HG02870 (cell line): Measurements from ENCODE around the gene TPBGL.

ENCODE experiments used
- ATAC-seq: cut with Tn5 transposase; IDR thresholded peaks from one replicate; pipeline ENCODE4 v1.9.1; 2021; ENCODE audit warnings: mild to moderate bottlenecking, moderate library complexity; ENCODE audit not compliant: unreplicated experiment

Gene TPBGL, protein sequence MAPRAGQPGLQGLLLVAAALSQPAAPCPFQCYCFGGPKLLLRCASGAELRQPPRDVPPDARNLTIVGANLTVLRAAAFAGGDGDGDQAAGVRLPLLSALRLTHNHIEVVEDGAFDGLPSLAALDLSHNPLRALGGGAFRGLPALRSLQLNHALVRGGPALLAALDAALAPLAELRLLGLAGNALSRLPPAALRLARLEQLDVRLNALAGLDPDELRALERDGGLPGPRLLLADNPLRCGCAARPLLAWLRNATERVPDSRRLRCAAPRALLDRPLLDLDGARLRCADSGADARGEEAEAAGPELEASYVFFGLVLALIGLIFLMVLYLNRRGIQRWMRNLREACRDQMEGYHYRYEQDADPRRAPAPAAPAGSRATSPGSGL

DNA sequence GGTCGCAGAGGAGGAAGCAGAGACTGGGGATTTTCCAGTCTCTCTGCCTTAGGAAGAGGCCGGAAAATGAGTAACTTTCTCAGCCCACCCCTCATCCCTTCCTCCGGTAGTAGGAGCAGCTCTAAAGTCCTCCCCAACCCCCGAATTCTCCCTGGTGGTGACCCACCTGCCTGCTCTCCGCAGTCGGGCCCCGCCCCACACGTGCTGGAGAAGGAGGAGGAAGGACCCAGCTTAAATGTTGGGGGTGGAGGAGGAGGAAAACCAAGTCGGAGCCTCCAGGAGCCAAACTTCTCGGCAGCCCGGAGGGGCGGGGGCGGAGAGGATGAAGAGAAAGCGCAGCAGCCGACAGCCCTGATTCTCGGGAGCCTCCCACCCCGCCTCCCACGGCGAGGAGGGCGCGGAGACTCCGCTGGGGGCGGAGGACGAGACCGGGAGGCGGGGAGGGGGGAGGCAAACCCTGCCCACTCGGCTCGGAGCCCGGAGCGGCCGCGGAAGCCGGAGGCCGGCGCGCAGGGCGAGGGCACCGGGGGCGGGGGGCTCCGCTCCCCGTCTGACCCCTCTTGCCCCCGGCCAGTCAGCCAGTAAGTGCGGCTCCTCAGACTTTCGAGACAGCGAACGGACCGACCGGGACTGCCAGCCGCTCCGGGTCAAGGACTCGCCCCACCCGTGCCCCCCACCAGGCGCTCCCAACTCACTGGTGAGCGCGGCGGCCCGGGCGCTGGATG is at the start of gene TPBGL:
Gene TPBGL, plus strand, starts transcription at position 464 of the 725 bp plus-strand sequence. CDS start 276 bp downstream, outside the sequence.
- no peak for ATAC-seq

DNA sequence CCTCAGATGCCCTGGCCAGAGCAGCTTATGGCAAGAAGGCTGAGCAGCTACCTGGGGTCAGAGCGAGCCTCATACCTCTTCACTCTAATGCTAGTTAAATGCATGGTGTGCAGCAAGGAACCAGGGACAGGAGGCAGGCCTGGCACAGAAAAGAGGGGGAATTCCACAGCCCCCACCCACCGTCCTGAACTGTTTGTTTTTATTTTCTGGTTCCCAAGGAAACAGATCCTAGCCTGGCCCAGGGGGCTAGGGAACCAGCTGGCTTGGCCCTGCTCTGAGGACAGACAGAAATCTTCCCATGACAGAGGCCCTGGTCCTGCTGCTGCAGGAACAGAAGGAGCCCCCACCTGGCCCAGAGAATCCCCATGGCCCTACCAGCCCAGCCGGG is 49.2 kb upstream of the TPBGL start:
- ATAC-seq = no peak

DNA sequence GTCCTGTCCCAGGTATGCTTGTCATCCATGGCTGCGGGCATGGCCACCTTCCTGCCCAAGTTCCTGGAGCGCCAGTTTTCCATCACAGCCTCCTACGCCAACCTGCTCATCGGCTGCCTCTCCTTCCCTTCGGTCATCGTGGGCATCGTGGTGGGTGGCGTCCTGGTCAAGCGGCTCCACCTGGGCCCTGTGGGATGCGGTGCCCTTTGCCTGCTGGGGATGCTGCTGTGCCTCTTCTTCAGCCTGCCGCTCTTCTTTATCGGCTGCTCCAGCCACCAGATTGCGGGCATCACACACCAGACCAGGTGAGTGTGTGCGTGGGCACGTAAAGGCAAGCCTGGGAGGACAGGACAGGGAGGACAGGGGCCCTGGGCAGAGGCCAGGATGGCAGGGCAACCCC is 47.3 kb upstream of the TPBGL start:
- ATAC-seq = no peak

DNA sequence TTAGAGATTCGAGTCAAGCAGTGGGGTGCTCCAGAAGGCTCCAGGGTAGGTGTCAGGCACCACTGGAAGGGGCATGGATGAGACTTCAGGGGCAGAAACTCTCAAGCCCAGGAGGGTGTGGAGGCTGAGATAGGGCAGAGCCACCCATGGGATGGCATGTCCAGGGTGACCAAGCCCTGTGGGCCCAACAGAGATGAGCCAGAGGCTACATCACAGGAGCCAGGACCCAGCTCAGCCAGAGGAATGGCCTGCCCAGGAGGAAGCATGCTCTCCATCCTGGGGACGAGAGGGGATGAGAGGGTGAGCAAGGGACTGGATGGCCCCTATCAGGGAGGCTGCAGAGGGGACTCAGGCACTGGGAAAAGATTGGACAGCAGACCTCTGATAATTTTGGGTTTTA is 46.9 kb upstream of the TPBGL start:
- no peak for ATAC-seq

DNA sequence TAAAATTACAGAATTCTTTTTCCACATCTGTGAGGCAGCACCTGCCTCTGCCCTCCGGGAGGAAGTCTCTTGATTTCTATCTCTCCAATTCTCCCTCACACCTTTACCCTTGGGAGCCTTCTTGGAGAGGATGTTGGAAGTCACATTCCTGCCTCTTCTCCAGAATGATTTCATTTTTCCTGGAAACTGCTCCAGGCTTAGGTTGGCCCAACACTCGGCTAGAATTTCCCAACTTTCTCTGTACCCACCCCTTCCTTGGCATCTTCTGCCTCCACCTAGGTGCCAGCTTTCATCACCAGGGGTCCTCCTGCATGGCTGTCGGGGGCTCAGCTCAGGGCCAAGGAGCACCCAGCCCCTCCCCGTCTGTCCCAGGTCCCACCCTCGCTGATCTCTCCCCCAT is 46.4 kb upstream of the TPBGL start:
- ATAC-seq = no peak

DNA sequence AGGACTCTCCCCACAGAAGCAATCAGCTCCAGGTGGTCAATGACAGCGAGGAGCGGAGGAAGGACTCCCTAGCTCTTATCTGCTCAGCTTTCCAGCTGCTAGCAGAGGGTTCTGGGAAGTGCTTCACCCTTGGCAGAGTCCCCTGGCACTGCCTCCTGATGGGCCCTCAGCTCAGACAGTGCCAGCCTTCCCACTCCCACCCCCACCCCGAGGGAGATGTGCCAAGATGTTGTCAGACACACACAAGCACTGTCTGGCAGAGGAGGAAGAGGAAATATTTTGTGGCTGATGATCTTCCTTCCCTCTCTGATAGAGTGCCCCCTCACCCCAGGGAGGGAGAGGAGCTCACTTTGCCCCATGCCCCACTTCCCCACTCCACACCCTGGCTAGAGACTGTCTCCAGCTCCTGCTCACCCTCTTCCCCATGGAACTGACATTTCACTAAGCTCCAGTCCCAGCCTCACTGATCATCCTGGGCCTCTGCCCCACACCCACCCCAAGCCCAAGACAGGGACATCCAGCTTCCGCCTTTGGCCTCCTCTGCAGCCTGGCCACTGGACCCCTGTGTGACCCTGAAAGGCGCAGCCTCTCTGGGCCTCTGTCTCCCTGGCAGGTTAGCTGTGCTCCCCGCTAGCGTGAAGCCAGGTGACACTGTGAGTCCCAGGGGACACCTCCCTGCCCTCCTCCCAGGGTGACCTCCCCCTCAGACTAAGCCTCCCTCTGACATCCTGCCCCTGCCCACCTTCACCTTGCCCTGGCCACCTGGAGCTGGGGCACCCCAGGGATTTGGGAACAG is 45.2 kb upstream of the TPBGL start:
- ATAC-seq = no peak

DNA sequence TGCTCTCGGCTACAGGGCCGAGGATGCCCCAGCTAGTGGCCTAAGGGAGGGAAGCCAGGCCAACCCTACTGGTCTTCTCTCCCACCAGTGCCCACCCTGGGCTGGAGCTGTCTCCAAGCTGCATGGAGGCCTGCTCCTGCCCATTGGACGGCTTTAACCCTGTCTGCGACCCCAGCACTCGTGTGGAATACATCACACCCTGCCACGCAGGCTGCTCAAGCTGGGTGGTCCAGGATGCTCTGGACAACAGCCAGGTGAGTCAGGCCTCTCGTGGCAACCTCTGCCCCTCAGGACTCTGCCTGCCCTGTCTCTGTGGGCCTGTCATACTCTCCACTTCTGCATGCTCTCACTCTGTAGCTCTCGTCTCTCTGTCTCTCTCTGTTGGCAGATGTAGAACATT is 44.1 kb upstream of the TPBGL start:
- no peak for ATAC-seq

DNA sequence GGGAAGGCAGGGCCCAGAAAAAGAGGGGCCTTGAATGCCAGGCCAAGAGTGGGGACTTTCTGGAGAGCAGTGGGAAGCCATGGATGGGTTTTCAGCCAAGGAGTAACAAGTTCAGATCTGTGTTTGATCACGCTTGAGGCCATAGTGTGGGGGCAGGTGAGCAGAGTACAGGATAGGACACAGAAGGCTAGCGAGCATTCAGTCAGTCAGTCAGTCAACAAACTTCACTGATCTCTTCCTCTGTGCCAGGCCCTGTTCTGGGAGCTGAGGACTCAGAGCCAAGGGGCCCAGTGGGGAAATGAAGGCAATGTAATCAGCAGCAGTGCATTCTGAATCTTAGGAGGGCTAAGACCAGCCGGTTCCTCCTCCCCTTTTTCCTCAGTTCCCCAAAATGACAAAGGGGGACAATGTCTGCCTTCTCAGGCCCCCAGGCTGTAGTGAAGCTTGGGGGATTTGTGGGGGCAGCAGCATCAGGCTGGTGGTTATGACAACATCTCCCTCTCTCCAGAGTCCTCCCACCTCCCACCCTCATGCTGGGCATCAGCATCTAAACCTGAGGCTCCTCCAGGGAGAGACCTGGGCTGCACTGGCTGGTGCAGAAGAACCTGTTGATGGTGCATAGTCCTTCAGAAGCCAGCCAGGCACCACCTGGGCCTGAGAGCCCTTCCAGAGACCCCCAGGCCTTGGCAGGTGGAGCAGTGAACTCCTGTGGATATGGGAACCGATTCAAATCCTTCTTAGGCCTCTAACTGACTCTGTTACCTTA is 42.9 kb upstream of the TPBGL start:
- ATAC-seq = no peak

DNA sequence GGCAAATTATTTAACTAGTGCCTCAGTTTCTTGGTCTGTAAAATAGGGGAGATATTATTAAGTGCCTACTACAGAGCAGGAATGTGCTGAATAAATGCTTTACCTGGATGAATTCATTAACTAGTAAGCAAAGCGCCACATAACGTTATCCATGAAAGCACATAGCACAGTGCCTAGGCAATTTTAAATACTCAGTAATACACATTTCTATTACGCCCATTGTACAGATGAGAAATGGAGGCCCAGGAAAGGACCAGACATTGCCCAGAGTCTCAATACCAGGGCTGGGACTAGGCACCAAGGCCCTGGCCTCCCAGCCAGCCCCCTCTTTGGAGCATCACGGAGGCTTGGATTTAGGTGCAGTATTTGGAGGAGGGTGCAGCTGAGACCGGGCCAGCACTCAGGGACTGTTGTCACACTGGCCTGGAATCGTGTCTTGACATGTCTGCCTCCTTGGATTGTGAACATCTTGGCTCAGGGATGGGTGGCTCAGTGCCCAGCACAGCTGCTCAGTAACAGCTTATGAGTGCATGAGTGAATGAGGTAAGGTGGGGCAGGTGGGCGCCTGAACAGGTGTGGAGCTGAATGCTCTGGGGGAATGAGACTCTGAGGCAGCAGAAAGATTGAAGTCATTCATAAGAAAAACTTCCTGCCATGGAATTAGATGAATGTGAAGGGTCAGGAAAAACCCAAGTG is 42.1 kb upstream of the TPBGL start:
- no peak for ATAC-seq

DNA sequence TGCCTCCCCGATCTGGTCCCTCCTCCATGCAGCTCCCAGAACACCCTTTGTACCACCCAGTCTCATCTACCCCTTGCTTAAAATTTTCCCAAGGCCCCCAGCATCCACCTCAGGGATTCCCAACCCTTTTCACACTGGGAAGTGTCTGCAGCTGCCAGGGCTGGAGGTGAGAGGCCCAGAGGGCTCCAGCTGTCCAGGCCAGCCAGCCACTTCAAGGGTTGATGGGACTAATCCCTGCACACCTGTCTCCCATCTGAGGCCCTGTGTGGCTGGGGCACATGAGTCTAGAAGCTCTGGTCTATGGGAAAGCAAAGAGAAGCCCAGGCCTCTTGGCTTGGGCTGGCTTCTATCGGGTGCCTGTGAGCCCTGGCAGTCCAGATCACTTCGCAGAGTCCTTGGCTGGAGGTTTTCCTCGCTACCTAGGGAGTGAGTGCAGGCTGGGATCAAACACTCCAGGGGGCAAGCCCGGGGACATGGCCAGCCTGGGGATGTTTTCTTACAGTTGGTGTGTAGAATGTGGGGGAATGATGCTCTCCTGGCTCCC is 41.1 kb upstream of the TPBGL start:
- ATAC-seq = no peak

DNA sequence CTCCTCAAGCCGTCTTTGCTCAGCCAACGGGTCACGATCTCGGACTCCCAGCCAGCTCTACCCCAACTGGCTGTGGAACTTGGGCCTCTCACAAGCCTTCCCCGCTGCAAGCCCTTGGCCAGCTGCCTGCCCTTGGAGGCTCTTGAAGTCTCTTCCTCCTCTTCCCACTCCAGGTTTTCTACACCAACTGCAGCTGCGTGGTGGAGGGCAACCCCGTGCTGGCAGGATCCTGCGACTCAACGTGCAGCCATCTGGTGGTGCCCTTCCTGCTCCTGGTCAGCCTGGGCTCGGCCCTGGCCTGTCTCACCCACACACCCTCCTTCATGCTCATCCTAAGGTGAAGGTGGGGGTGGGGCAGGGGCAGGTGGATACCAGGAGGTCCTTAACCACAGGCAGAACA is 40.5 kb upstream of the TPBGL start:
- ATAC-seq = no peak

DNA sequence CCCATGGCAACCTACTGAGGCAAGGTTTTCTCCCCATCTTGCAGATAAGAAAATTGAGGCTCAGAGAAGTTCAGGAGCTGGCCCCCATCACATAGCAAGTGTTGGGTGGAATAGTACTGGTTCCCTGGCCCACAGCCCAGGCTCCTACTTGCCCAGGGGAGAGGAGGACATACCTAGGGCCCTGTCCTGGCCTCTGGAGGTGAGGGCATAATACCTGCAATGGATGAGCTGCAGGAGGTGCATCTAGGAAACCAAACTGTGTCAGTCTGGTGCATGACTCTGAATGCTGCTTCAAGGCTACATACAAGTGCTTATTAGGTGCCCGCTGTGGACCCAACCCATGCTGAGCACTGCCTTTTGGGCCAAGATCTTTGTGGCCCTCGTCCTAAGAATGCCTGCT is 40.0 kb upstream of the TPBGL start:
- no peak for ATAC-seq

DNA sequence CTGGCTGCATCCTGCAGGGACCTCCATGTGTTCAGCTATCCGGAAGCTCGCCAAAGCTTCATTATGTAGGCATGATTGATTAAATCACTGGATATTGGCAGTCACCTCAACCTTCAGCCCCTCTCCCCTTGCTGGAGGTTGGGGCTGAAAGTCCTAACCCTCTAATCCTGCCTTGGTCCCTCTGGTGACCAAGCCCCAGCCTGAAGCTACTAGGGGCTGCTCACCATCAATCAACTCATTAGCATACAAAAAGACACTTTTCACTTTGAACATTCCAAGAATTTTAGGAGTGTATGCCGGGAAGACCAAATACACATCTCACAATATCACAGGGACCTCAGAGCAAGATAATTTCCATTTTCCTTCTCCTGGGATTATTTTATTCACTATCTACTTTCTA is 38.8 kb upstream of the TPBGL start:
- no peak for ATAC-seq

DNA sequence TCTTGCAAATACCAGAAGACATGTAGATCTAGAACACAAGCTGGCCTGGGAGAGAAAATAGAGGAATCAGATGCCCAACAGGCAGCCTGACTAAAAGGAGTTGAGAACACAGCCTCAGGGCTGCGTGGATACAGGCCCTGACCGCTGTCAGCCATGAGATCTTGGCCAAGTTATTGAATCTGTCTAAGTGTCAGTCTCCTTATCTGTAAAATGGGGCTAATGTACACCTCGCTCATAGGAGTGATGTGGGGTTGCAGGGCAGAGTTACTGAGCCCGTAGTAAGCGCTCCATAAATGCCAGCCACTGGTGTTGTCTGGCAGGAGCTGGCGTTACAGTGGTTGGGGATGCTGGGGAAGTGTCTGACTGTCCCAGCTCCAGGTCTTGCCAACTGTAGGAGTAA is 38.4 kb upstream of the TPBGL start:
- no peak for ATAC-seq

DNA sequence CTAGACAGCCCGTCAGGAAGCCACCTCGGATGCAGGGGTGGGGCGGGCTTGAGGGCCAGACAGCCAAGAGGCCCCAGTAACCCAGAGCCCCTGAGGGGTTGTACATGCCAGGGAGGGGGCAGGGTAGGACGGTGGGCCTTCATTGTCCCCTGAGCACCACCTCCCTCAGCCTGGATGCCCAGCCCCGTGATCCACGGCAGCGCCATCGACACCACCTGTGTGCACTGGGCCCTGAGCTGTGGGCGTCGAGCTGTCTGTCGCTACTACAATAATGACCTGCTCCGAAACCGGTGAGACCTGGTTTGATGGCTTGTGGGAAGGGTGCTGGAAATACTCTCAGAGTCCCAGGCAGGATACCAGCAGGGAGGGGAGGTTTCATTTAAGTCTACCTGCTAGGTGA is 37.4 kb upstream of the TPBGL start:
- ATAC-seq = no peak

DNA sequence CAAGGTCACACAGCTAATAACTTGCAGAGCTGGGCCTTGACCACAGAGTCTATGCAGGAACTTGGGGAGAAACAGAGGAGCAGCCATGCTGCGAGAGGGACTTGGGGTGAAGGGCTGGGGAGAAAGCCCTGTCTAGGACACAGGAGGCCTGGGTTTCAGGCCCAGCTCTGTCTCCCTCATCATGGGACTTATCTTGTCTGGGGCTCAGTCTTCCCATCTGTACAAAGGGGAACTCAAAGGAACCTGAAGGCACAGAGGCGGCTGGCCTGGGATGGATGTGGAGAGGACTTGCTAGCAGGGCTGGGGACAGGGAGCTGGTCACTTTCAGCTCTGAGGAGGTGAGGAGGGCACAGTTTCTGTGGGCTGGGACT is 36.9 kb upstream of the TPBGL start:
- ATAC-seq = no peak

DNA sequence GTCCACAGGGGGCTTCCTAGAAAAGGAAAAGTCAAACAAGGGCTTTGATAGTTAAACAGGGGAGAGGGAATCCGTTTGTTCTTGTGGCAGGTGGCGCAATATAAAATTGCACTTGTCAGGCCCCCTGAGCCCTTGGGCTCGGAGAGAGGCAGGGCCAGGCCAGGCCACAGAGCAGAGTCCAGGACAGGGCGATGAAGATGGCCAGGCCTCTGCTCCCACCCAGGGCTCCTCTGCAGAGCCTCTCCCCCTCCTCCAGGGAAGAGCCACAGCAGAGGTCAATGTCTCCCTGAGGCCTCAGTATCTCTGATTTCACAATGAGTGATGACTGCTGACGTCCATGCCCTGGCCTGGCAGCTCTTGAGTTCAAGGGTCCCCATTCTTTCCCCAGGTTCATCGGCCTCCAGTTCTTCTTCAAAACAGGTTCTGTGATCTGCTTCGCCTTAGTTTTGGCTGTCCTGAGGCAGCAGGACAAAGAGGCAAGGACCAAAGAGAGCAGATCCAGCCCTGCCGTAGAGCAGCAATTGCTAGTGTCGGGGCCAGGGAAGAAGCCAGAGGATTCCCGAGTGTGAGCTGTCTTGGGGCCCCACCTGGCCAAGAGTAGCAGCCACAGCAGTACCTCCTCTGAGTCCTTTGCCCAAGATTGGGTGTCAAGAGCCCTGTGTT is 36.4 kb upstream of the TPBGL start:
- no peak for ATAC-seq

DNA sequence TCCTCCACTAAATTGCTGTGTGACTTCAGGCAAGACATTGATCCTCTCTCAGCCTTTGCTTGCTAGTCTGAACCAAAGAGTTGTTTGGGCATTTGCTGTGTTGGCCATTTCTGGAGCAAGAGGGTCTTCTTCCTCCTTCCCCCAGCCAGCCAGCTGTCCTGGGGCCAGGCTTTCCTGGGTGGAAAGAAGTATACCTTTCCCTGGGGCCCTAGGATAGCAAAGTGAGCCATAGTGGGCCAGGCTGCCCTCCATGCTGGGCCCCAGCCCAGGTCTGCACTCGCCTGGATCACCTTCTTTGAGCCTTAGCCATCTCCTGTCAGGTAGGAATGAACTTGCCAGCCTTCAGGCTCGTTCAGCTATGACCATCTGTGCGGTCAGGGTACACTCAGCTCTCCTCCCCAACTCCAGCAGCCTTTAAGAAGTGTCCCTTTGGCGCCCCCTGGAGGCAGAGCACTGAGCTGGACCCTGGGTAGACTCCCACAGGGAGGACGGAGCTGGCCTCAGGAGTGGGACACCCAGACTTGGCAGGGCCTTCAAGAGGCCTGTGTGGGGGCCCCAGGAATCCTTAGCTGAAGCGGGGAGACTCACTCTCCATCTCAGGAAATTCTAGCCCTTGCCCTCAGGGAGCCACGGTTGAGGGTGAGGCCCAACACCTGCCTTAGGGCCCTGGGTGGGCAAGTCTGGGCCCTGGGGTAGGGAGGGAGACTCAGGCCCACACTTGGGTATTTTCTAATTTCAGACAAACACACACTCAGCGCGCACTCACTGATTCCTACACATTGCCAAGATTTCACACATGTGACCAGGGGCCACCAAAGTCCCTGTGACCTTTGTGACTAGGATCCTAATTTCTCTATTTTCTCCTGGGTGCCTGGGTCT is 35.6 kb upstream of the TPBGL start:
- ATAC-seq = peak; percentile 63

DNA sequence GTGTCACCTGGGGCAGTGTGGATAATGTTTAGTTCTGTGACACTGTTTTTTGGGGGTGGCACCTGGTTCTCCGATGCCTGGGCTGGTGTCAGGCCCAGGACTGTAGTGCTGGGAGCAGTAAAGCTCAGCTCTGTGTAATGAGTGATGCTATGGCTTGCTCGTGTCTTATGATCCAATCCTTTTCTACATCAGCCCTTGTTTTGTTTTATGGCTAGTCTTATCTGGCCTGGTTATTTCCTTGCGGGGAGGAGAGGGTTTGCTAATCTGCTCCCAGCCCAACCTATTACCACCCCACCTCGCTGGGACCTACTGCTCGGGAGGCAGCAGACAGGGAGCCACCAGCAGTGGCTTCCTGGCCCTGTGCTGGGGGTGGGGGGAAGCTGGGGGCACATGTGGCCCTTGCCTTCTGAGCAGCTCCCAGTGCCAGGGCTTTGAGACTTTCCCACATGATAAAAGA is 35.0 kb upstream of the TPBGL start:
- no peak for ATAC-seq
